Astrocyte of the cerebellum (primary cell): ENCODE data around the gene EIF4E2.

Source experiments
- DNase-seq: peaks from one replicate; pipeline ENCODE4 v3.0.0-alpha.2; 2011; ENCODE audit warnings: low read depth
- H3K4me3 ChIP-seq: 2 replicates; pipeline ENCODE4 v1.5.1; 2011; ENCODE audit warnings: mild to moderate bottlenecking, low read depth, low read length, moderate library complexity
- CTCF ChIP-seq: IDR thresholded peaks from 2 replicates; pipeline ENCODE4 v1.5.1; 2012; ENCODE audit warnings: low read length, low read depth, moderate library complexity, mild to moderate bottlenecking; ENCODE audit errors: missing control alignments
- in situ Hi-C: cut with HindIII; loops from 2 replicates; pipeline ENCODE4 v1.10.0; 2017; ENCODE audit warnings: low sequenced_read_pairs

Gene EIF4E2

GRCh38 chr2:232603283-232603682 is 52.8 kb downstream of the EIF4E2 start:
- no peak for DNase-seq
- in situ Hi-C loops, result no loop called here
- no peak overlapping the region for H3K4me3 ChIP-seq
- no peak for TF ChIP-seq CTCF

GRCh38 chr2:232604535-232604934 is 54.0 kb downstream of the EIF4E2 start:
- in situ Hi-C loops, result no loop called here
- TF ChIP-seq CTCF, result no peak
- DNase-seq, result no peak
- H3K4me3 ChIP-seq, result no peak overlapping the region

- in situ Hi-C loops, result no loop called here
- TF ChIP-seq CTCF, result no peak
- no peak overlapping the region for H3K4me3 ChIP-seq
- DNase-seq, result no peak
These were observed 56.5 kb downstream of the EIF4E2 start for GRCh38 chr2:232607011-232607410.

- in situ Hi-C loops, result no loop called here
- DNase-seq, result no peak
- H3K4me3 ChIP-seq, result no peak overlapping the region
- TF ChIP-seq CTCF, result no peak
These were observed 59.1 kb downstream of the EIF4E2 start for GRCh38 chr2:232609607-232610006.

- TF ChIP-seq CTCF, result no peak
- no peak for DNase-seq
- in situ Hi-C loops, result no loop called here
- no peak overlapping the region for H3K4me3 ChIP-seq
These were observed 59.6 kb downstream of the EIF4E2 start for GRCh38 chr2:232610081-232610480.

- in situ Hi-C loops, result no loop called here
- no peak for DNase-seq
- TF ChIP-seq CTCF, result no peak
- H3K4me3 ChIP-seq, result no peak overlapping the region
These were observed 60.6 kb downstream of the EIF4E2 start for GRCh38 chr2:232611061-232611460.
